OCI-LY1 (cell line): Measurements from ENCODE around the gene NME3.

Experiments
- CTCF ChIP-seq: fragments of 200-600 bp; sonication (generic), shearing (Covaris generic); IDR thresholded peaks from 2 replicates; pipeline ENCODE4 v1.5.1; 2017; ENCODE audit warnings: mild to moderate bottlenecking, antibody characterized with exemption, low read length, moderate library complexity, mixed read lengths
- EZH2 ChIP-seq: fragments of 200-600 bp; sonication (generic), shearing (Covaris generic); IDR thresholded peaks from 2 replicates; pipeline ENCODE4 v1.8.0; 2017; ENCODE audit warnings: borderline replicate concordance, mixed run types, mild to moderate bottlenecking, antibody characterized with exemption, low read length, moderate library complexity, mixed read lengths

DNA sequence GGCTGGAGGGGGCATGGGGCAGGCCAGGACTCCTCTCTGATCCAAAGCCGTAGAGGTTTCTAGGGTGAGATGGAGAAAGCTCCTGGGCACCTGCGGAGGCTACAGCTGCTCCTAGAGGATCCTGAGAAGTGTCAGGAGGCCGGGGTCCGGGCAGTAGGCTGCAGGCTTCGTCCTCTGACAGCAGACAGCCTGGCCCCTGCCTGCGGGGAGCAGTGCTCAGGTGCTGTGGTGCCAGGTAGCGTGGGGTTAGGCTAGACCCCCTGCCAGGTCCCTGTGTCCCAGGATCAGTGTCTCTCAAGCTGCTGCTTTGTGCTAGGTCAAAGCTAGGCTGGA lies 3.1 kb upstream of the NME3 start:
- no peak for TF ChIP-seq CTCF
- no peak for TF ChIP-seq EZH2
